HepG2 (cell line): Measurements from ENCODE around the gene TFB1M. TPM values are rescaled to one million over a fixed set of nuclear protein-coding genes. Genes with fewer than 3 reads are reported as not detected.

Experiments used
- ATF7 ChIP-seq, 2 experiments: fragments of 450-650 bp in 1 of 2; sonication (generic) in 1 of 2; formaldehyde crosslinking in 1 of 2; IDR thresholded peaks; 2 replicates each; pipeline versions ENCODE4 v1.4.0 to v1.6.1; 2016 to 2020; ENCODE audit warnings: antibody characterized with exemption in 1 of 2, mild to moderate bottlenecking in 1 of 2, missing genetic modification reagents in 1 of 2
- HNRNPUL1 ChIP-seq: fragments of 200-400 bp; formaldehyde crosslinking; IDR thresholded peaks from 2 replicates; pipeline ENCODE4 v1.6.1; 2017; ENCODE audit warnings: low read depth, mild to moderate bottlenecking, low read length, moderate library complexity
- MAFF ChIP-seq: IDR thresholded peaks from 2 replicates; pipeline ENCODE4 v1.6.1; 2011; ENCODE audit warnings: low read depth, low read length, improper control_type of control experiment
- PHF5A ChIP-seq: IDR thresholded peaks from one replicate; pipeline ENCODE4 v1.6.1; 2018; ENCODE audit warnings: low read depth, missing genetic modification reagents; ENCODE audit not compliant: unreplicated experiment
- THYN1 ChIP-seq: sonication (generic); formaldehyde crosslinking; IDR thresholded peaks from 2 replicates; pipeline ENCODE4 v1.8.1; 2023; ENCODE audit warnings: low read depth, mild to moderate bottlenecking, moderate library complexity, missing genetic modification reagents, borderline replicate concordance
- U2AF2 ChIP-seq: fragments of 200-400 bp; formaldehyde crosslinking; IDR thresholded peaks from 2 replicates; pipeline ENCODE4 v1.6.1; 2017; ENCODE audit warnings: low read depth, mild to moderate bottlenecking, low read length
- ZNF746 ChIP-seq: sonication (generic); formaldehyde crosslinking; IDR thresholded peaks from 2 replicates; pipeline ENCODE4 v1.8.0; 2022; ENCODE audit warnings: mild to moderate bottlenecking, missing genetic modification reagents
- polyA plus RNA-seq, 8 experiments: library from polyadenylated mRNA; depleted of rRNA in 3 of 8; stranded (reverse) in 7 of 8; unstranded in 1 of 8; fragments of >200 nt; fragmentation: Illumina TruSeq in 4 of 8; extraction: Trizol in 4 of 8; gene quantifications; 2 replicates each; pipeline versions ENCODE4 v1.2.1 to v1.2.3, GENCODE V29; 2011 to 2016; ENCODE audit warnings: low read depth in 4 of 8, missing spikeins in 1 of 8, mixed read lengths in 1 of 8; ENCODE audit not compliant: insufficient read depth in 1 of 8
- total RNA-seq, 5 experiments: library from RNA; depleted of rRNA; stranded (reverse); fragments of >200 nt; fragmentation: Illumina TruSeq; extraction: Trizol; gene quantifications; 2 replicates each; pipeline ENCODE4 v1.2.3, GENCODE V29; 2016; ENCODE audit warnings: low read depth in 1 of 5
- TF ChIP-seq, protein P1 (sequence below): sonication (generic); formaldehyde crosslinking; IDR thresholded peaks from 2 replicates; pipeline ENCODE4 v1.4.0; 2020; ENCODE audit warnings: missing genetic modification reagents
- TF ChIP-seq, protein P2 (sequence below): sonication (generic); formaldehyde crosslinking; IDR thresholded peaks from 2 replicates; pipeline ENCODE4 v1.4.0; 2020; ENCODE audit warnings: low read depth, missing genetic modification reagents
- TF ChIP-seq, protein P3 (sequence below): sonication (generic); formaldehyde crosslinking; IDR thresholded peaks from 2 replicates; pipeline ENCODE4 v1.5.0; 2020; ENCODE audit warnings: mild to moderate bottlenecking, missing genetic modification reagents
- TF ChIP-seq, protein P4 (sequence below): sonication (generic); formaldehyde crosslinking; IDR thresholded peaks from 2 replicates; pipeline ENCODE4 v1.4.0; 2020; ENCODE audit warnings: missing genetic modification reagents, borderline replicate concordance
- TF ChIP-seq, protein P5 (sequence below): sonication (generic); formaldehyde crosslinking; IDR thresholded peaks from 2 replicates; pipeline ENCODE4 v1.8.0; 2022; ENCODE audit warnings: missing genetic modification reagents, low read depth, mild to moderate bottlenecking, borderline replicate concordance
- TF ChIP-seq, protein P6 (sequence below): sonication (generic); formaldehyde crosslinking; conservative IDR thresholded peaks from 2 replicates; pipeline ENCODE4 v1.8.0; 2022; ENCODE audit warnings: mild to moderate bottlenecking, moderate library complexity, missing genetic modification reagents
- TF ChIP-seq, protein P7 (sequence below): sonication (generic); formaldehyde crosslinking; IDR thresholded peaks from 2 replicates; pipeline ENCODE4 v1.4.0; 2020; ENCODE audit warnings: missing genetic modification reagents, mild to moderate bottlenecking, borderline replicate concordance

The TFB1M gene
- total and polyA plus RNA-seq, 2 of the 13 experiments (the other 11 are each of a cell fraction or from before 2014, with no cell fraction given) = 91.4 to 122 TPM

DNA sequence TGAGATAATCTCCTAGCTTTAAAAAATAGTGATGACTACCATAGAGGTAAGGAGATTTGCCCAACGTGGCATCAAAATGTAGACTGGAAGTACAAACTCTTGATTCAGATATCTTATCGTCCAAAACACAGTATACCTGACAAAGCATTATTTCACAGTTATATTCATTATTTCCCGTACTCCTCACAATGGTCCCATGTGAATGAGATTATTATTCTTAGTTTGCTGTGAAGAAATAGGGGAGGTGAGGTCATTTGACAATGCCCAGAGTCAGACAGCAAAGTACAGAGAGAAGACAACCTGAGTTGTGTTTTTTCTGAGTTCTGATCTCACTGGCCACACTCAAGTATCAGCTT, 1.2 kb upstream of the TFB1M start (continued):
- TF ChIP-seq, protein P1, sequence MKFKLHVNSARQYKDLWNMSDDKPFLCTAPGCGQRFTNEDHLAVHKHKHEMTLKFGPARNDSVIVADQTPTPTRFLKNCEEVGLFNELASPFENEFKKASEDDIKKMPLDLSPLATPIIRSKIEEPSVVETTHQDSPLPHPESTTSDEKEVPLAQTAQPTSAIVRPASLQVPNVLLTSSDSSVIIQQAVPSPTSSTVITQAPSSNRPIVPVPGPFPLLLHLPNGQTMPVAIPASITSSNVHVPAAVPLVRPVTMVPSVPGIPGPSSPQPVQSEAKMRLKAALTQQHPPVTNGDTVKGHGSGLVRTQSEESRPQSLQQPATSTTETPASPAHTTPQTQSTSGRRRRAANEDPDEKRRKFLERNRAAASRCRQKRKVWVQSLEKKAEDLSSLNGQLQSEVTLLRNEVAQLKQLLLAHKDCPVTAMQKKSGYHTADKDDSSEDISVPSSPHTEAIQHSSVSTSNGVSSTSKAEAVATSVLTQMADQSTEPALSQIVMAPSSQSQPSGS (CRISPR knock-in tag) = peak; percentile 54; the same call in 1 of the 2 replicates
- no peak for TF ChIP-seq PHF5A (CRISPR knock-in tag)
- no peak for TF ChIP-seq HNRNPUL1
- TF ChIP-seq, protein P2, sequence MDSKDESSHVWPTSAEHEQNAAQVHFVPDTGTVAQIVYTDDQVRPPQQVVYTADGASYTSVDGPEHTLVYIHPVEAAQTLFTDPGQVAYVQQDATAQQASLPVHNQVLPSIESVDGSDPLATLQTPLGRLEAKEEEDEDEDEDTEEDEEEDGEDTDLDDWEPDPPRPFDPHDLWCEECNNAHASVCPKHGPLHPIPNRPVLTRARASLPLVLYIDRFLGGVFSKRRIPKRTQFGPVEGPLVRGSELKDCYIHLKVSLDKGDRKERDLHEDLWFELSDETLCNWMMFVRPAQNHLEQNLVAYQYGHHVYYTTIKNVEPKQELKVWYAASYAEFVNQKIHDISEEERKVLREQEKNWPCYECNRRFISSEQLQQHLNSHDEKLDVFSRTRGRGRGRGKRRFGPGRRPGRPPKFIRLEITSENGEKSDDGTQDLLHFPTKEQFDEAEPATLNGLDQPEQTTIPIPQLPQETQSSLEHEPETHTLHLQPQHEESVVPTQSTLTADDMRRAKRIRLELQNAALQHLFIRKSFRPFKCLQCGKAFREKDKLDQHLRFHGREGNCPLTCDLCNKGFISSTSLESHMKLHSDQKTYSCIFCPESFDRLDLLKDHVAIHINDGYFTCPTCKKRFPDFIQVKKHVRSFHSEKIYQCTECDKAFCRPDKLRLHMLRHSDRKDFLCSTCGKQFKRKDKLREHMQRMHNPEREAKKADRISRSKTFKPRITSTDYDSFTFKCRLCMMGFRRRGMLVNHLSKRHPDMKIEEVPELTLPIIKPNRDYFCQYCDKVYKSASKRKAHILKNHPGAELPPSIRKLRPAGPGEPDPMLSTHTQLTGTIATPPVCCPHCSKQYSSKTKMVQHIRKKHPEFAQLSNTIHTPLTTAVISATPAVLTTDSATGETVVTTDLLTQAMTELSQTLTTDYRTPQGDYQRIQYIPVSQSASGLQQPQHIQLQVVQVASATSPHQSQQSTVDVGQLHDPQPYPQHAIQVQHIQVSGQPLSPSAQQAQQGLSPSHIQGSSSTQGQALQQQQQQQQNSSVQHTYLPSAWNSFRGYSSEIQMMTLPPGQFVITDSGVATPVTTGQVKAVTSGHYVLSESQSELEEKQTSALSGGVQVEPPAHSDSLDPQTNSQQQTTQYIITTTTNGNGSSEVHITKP (CRISPR knock-in tag) = no peak
- TF ChIP-seq, protein P3, sequence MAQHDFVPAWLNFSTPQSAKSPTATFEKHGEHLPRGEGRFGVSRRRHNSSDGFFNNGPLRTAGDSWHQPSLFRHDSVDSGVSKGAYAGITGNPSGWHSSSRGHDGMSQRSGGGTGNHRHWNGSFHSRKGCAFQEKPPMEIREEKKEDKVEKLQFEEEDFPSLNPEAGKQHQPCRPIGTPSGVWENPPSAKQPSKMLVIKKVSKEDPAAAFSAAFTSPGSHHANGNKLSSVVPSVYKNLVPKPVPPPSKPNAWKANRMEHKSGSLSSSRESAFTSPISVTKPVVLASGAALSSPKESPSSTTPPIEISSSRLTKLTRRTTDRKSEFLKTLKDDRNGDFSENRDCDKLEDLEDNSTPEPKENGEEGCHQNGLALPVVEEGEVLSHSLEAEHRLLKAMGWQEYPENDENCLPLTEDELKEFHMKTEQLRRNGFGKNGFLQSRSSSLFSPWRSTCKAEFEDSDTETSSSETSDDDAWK (CRISPR knock-in tag) = no peak
- TF ChIP-seq, protein P4, sequence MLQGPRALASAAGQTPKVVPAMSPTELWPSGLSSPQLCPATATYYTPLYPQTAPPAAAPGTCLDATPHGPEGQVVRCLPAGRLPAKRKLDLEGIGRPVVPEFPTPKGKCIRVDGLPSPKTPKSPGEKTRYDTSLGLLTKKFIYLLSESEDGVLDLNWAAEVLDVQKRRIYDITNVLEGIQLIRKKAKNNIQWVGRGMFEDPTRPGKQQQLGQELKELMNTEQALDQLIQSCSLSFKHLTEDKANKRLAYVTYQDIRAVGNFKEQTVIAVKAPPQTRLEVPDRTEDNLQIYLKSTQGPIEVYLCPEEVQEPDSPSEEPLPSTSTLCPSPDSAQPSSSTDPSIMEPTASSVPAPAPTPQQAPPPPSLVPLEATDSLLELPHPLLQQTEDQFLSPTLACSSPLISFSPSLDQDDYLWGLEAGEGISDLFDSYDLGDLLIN (CRISPR knock-in tag) = no peak
- TF ChIP-seq, protein P5, sequence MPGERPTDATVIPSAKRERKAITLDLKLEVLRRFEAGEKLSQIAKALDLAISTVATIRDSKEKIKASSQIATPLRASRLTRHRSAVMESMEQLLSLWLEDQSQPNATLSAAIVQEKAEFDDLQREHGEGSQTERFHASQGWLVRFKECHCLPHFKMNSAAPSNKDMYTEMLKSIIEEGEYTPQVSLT (CRISPR knock-in tag) = no peak
- TF ChIP-seq ATF7 (IDR thresholded peaks at IDR 0.05) = 0 out of 2 replicates have a peak, but pooled peaks have one; percentile 11
- no peak for TF ChIP-seq ATF7 (CRISPR knock-in tag; IDR thresholded peaks at IDR 0.05)
- no peak for TF ChIP-seq U2AF2
- TF ChIP-seq, protein P6, sequence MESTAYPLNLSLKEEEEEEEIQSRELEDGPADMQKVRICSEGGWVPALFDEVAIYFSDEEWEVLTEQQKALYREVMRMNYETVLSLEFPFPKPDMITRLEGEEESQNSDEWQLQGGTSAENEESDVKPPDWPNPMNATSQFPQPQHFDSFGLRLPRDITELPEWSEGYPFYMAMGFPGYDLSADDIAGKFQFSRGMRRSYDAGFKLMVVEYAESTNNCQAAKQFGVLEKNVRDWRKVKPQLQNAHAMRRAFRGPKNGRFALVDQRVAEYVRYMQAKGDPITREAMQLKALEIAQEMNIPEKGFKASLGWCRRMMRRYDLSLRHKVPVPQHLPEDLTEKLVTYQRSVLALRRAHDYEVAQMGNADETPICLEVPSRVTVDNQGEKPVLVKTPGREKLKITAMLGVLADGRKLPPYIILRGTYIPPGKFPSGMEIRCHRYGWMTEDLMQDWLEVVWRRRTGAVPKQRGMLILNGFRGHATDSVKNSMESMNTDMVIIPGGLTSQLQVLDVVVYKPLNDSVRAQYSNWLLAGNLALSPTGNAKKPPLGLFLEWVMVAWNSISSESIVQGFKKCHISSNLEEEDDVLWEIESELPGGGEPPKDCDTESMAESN = no peak
- TF ChIP-seq MAFF = peak; percentile 59
- TF ChIP-seq THYN1 = no peak
- no peak for TF ChIP-seq ZNF746 (CRISPR knock-in tag)
- TF ChIP-seq, protein P7, sequence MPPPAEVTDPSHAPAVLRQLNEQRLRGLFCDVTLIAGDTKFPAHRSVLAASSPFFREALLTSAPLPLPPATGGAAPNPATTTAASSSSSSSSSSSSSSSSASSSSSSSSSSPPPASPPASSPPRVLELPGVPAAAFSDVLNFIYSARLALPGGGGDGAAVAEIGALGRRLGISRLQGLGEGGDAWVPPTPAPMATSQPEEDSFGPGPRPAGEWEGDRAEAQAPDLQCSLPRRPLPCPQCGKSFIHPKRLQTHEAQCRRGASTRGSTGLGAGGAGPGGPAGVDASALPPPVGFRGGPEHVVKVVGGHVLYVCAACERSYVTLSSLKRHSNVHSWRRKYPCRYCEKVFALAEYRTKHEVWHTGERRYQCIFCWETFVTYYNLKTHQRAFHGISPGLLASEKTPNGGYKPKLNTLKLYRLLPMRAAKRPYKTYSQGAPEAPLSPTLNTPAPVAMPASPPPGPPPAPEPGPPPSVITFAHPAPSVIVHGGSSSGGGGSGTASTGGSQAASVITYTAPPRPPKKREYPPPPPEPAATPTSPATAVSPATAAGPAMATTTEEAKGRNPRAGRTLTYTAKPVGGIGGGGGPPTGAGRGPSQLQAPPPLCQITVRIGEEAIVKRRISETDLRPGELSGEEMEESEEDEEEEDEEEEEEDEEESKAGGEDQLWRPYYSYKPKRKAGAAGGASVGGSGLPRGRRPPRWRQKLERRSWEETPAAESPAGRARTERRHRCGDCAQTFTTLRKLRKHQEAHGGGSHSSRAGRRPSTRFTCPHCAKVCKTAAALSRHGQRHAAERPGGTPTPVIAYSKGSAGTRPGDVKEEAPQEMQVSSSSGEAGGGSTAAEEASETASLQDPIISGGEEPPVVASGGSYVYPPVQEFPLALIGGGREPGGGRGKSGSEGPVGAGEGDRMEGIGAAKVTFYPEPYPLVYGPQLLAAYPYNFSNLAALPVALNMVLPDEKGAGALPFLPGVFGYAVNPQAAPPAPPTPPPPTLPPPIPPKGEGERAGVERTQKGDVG (CRISPR knock-in tag) = no peak
